Esophagus squamous epithelium (tissue), 4 donors: ENCODE results near the gene WFDC11.

Source experiments
- POLR2A ChIP-seq, 4 donors: fragments of 450-650 bp; IDR thresholded peaks; one replicate each; pipeline ENCODE4 v1.6.1; 2017; ENCODE audit warnings: antibody characterized with exemption in 4 of 4, mild to moderate bottlenecking in 4 of 4, moderate library complexity in 3 of 4
- TF ChIP-seq, protein P1 (sequence below), 6 experiments: fragments of 450-650 bp in 4 of 6; fragments of 200-600 bp in 2 of 6; sonication (generic) in 2 of 6; IDR thresholded peaks; one replicate each; pipeline ENCODE4 v1.5.1; 2016 to 2019; ENCODE audit warnings: antibody characterized with exemption in 6 of 6, mild to moderate bottlenecking in 4 of 6, moderate library complexity in 4 of 6

DNA sequence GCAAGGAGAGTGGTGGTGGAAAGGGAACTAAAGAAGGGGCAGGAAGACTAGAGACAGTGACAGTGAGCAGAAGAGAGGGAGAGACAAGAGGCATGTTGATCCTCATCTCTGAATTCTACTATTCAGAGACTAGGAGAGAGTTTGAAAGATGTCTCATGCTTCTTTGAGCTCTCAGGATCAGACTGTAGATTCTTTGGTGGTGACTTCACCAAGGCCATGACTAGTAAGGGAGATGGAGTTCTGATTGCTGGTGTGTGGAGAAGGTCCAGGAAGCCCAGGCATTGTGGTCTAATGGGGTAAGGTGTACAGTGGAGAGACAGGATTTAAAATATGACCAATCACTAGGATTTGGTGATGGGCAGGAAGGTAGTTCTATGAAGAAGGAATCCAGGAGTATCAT is 39.7 kb downstream of the WFDC11 start:
- no peak for TF ChIP-seq POLR2A (IDR thresholded peaks at IDR 0.05)
- TF ChIP-seq, protein P1, sequence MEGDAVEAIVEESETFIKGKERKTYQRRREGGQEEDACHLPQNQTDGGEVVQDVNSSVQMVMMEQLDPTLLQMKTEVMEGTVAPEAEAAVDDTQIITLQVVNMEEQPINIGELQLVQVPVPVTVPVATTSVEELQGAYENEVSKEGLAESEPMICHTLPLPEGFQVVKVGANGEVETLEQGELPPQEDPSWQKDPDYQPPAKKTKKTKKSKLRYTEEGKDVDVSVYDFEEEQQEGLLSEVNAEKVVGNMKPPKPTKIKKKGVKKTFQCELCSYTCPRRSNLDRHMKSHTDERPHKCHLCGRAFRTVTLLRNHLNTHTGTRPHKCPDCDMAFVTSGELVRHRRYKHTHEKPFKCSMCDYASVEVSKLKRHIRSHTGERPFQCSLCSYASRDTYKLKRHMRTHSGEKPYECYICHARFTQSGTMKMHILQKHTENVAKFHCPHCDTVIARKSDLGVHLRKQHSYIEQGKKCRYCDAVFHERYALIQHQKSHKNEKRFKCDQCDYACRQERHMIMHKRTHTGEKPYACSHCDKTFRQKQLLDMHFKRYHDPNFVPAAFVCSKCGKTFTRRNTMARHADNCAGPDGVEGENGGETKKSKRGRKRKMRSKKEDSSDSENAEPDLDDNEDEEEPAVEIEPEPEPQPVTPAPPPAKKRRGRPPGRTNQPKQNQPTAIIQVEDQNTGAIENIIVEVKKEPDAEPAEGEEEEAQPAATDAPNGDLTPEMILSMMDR (IDR thresholded peaks at IDR 0.05): no peak
